GM19452 (cell line): ENCODE measurements around the gene COL4A1.
"Not testable (repeated sequence)": the region's sequence is repeated elsewhere in the genome, so short reads cannot be mapped to it uniquely, and the experiment has no call there.

Source experiments
- ATAC-seq: cut with Tn5 transposase; IDR thresholded peaks from one replicate; pipeline ENCODE4 v1.9.1; 2021; ENCODE audit not compliant: unreplicated experiment

COL4A1 gene

GRCh38 chr13:110124201-110124940 is 182.6 kb downstream of the COL4A1 start:
- ATAC-seq, result no peak

GRCh38 chr13:110123041-110123809 is 183.7 kb downstream of the COL4A1 start:
- no peak for ATAC-seq

- ATAC-seq, result no peak
Measured at GRCh38 chr13:110121422-110122083, 185.4 kb downstream of the COL4A1 start.

GRCh38 chr13:110119935-110120905 is 186.7 kb downstream of the COL4A1 start:
- ATAC-seq, result no peak

- no peak for ATAC-seq
Measured at GRCh38 chr13:110118106-110118505, 188.9 kb downstream of the COL4A1 start.

- ATAC-seq, result no peak
Measured at GRCh38 chr13:110116072-110116487, 190.9 kb downstream of the COL4A1 start.

GRCh38 chr13:110115591-110115990 is 191.4 kb downstream of the COL4A1 start:
- ATAC-seq, result no peak

- ATAC-seq, result no peak
Measured at GRCh38 chr13:110114316-110114715, 192.6 kb downstream of the COL4A1 start.

- no peak for ATAC-seq
Measured at GRCh38 chr13:110113284-110113764, 193.6 kb downstream of the COL4A1 start.

- not testable (repeated sequence) for ATAC-seq
Measured at GRCh38 chr13:110112379-110112778, 194.6 kb downstream of the COL4A1 start.

- ATAC-seq, result no peak
Measured at GRCh38 chr13:110110783-110111182, 196.2 kb downstream of the COL4A1 start.

GRCh38 chr13:110109910-110110309 is 197.0 kb downstream of the COL4A1 start:
- ATAC-seq, result no peak

GRCh38 chr13:110109140-110109783 is 197.7 kb downstream of the COL4A1 start:
- ATAC-seq, result no peak

- ATAC-seq, result no peak
Measured at GRCh38 chr13:110108348-110109139, 198.4 kb downstream of the COL4A1 start.

GRCh38 chr13:110107568-110108347 is 199.2 kb downstream of the COL4A1 start:
- no peak for ATAC-seq

GRCh38 chr13:110106726-110107125 is 200.2 kb downstream of the COL4A1 start:
- no peak for ATAC-seq

- no peak for ATAC-seq
Measured at GRCh38 chr13:110105136-110105535, 201.8 kb downstream of the COL4A1 start.

GRCh38 chr13:110103534-110103933 is 203.4 kb downstream of the COL4A1 start:
- no peak for ATAC-seq
